Ishikawa (cell line): ENCODE results near the gene ZNF354C.

Experiments used
- EGR1 ChIP-seq: IDR thresholded peaks from 2 replicates; pipeline ENCODE4 v1.6.1; 2012
- RAD21 ChIP-seq: IDR thresholded peaks from 2 replicates; pipeline ENCODE4 v1.6.1; 2012; ENCODE audit warnings: low read depth
- TCF12 ChIP-seq: IDR thresholded peaks from 2 replicates; pipeline ENCODE4 v1.6.1; 2012; ENCODE audit warnings: low read depth
- YY1 ChIP-seq: IDR thresholded peaks from 2 replicates; pipeline ENCODE4 v1.6.1; 2012; ENCODE audit warnings: low read depth
- TF ChIP-seq, protein P1 (sequence below): IDR thresholded peaks from 2 replicates; pipeline ENCODE4 v1.6.1; 2012; ENCODE audit warnings: low read depth, mild to moderate bottlenecking

GRCh38 chr5:179122411-179123108, 62.4 kb downstream of the ZNF354C start:
- TF ChIP-seq, protein P1, sequence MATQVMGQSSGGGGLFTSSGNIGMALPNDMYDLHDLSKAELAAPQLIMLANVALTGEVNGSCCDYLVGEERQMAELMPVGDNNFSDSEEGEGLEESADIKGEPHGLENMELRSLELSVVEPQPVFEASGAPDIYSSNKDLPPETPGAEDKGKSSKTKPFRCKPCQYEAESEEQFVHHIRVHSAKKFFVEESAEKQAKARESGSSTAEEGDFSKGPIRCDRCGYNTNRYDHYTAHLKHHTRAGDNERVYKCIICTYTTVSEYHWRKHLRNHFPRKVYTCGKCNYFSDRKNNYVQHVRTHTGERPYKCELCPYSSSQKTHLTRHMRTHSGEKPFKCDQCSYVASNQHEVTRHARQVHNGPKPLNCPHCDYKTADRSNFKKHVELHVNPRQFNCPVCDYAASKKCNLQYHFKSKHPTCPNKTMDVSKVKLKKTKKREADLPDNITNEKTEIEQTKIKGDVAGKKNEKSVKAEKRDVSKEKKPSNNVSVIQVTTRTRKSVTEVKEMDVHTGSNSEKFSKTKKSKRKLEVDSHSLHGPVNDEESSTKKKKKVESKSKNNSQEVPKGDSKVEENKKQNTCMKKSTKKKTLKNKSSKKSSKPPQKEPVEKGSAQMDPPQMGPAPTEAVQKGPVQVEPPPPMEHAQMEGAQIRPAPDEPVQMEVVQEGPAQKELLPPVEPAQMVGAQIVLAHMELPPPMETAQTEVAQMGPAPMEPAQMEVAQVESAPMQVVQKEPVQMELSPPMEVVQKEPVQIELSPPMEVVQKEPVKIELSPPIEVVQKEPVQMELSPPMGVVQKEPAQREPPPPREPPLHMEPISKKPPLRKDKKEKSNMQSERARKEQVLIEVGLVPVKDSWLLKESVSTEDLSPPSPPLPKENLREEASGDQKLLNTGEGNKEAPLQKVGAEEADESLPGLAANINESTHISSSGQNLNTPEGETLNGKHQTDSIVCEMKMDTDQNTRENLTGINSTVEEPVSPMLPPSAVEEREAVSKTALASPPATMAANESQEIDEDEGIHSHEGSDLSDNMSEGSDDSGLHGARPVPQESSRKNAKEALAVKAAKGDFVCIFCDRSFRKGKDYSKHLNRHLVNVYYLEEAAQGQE: no peak
- TF ChIP-seq YY1 (no peak), RAD21 (no peak), EGR1 (no peak), TCF12 (no peak)
